ENCODE measurements around the gene PCDHAC2.

PCDHAC2 gene

DNA sequence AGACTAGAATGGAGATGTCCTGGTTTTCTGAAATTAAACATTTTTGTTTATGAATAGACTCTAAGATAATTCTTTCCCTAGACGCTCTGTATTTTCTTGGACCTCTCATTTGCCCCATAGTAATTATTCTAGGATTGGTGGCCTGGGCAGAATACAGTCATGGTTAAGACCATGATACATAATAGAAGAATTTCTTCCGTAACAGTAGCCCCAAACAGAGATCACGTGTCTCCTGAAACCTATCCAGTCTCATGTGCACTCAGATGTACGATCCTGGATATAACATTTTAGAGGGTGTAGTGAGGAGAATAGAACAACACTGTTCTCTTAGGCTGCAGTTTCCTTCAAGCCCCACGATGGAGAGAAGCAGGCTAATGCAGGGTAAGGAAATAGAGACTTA, 22.3 kb downstream of the PCDHAC2 start:
- H4K20me1 ChIP-seq (ENCODE audit: low read depth, low read length), result no peaks in the 10 kb centered on the region
- H2AFZ ChIP-seq (ENCODE audit: low read depth, low read length, severe bottlenecking), result no peak overlapping the region
- H3K79me2 ChIP-seq (ENCODE audit: insufficient read depth, low read length), result no peaks in the 10 kb centered on the region
- no peaks in the 10 kb centered on the region; the same call in 1 of the 2 replicates for H3K27me3 ChIP-seq (ENCODE audit: low read length)
- no peaks in the 10 kb centered on the region for H3F3A ChIP-seq (ENCODE audit: insufficient read depth)
- H3K9ac ChIP-seq (ENCODE audit: low read length), result no peak overlapping the region
- H3K9me2 ChIP-seq (replicated peaks; ENCODE audit: insufficient read depth, low read length), result no peaks in the 10 kb centered on the region
- H3K4me3 ChIP-seq (ENCODE audit: insufficient read depth, low read length, poor library complexity, severe bottlenecking), result no peak overlapping the region
- no peak overlapping the region for H3K4me2 ChIP-seq (ENCODE audit: low read depth, low read length, poor library complexity, severe bottlenecking)
- no peaks in the 10 kb centered on the region for H3K9me3 ChIP-seq (ENCODE audit: insufficient read depth, low read length)
- no peak overlapping the region for H3K27ac ChIP-seq (ENCODE audit: low read depth, low read length)
- H3K36me3 ChIP-seq (ENCODE audit: low read length), result no peaks in the 10 kb centered on the region
- TF ChIP-seq, protein P1, sequence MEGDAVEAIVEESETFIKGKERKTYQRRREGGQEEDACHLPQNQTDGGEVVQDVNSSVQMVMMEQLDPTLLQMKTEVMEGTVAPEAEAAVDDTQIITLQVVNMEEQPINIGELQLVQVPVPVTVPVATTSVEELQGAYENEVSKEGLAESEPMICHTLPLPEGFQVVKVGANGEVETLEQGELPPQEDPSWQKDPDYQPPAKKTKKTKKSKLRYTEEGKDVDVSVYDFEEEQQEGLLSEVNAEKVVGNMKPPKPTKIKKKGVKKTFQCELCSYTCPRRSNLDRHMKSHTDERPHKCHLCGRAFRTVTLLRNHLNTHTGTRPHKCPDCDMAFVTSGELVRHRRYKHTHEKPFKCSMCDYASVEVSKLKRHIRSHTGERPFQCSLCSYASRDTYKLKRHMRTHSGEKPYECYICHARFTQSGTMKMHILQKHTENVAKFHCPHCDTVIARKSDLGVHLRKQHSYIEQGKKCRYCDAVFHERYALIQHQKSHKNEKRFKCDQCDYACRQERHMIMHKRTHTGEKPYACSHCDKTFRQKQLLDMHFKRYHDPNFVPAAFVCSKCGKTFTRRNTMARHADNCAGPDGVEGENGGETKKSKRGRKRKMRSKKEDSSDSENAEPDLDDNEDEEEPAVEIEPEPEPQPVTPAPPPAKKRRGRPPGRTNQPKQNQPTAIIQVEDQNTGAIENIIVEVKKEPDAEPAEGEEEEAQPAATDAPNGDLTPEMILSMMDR (IDR thresholded peaks at IDR 0.05; ENCODE audit: insufficient read depth, low read length, poor library complexity, severe bottlenecking), result no peak
- no peak for TF ChIP-seq EZH2phosphoT487 (conservative IDR thresholded peaks at IDR 0.05; ENCODE audit: low read length)

DNA sequence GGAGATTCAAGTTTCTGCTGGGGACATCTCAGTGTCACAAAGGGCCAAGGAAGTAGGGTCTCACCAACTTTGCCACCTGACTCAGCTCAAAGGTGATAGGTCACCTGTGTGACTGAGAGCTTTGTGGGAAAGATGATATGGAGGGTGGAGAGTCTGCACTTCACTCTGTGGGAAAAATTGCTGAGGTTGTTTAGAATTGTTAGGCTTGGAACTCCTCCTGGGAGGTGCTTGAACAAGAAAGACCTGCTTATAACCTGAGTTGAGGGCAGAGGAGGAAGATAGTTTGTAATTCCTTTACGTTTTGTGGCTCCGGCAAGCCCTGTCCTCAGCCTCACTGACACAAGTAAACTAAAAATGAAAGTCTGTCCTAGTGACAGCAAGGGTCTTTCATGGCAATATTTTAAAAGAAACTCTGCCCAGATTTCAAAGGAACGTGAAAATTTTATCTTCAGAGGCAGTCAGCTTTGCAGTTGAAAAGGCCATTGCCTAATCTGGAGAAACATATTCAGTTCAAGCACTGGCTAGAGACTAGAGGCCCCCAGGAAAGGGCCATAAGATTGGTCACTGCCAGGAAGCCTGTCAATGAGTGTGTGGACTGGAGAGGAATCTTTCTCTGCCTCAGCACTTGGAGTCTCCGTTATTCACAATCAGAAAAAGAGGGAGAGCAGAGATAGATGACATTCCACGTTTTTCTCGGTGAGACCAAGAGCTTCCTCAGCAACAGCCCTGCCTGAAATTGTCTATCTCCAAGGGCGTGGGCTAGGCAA, 23.2 kb downstream of the PCDHAC2 start:
- no peaks in the 10 kb centered on the region for H3K9me3 ChIP-seq (ENCODE audit: insufficient read depth, low read length)
- no peaks in the 10 kb centered on the region for H3F3A ChIP-seq (ENCODE audit: insufficient read depth)
- no peaks in the 10 kb centered on the region for H3K79me2 ChIP-seq (ENCODE audit: insufficient read depth, low read length)
- no peak overlapping the region for H3K9ac ChIP-seq (ENCODE audit: low read length)
- H4K20me1 ChIP-seq (ENCODE audit: low read depth, low read length), result no peaks in the 10 kb centered on the region
- H3K9me2 ChIP-seq (replicated peaks; ENCODE audit: insufficient read depth, low read length), result no peaks in the 10 kb centered on the region
- no peak overlapping the region for H3K4me3 ChIP-seq (ENCODE audit: insufficient read depth, low read length, poor library complexity, severe bottlenecking)
- no peak overlapping the region for H3K27ac ChIP-seq (ENCODE audit: low read depth, low read length)
- TF ChIP-seq, protein P1 (IDR thresholded peaks at IDR 0.05; ENCODE audit: insufficient read depth, low read length, poor library complexity, severe bottlenecking), result no peak
- TF ChIP-seq EZH2phosphoT487 (conservative IDR thresholded peaks at IDR 0.05; ENCODE audit: low read length), result no peak
- no peak overlapping the region for H2AFZ ChIP-seq (ENCODE audit: low read depth, low read length, severe bottlenecking)
- H3K4me2 ChIP-seq (ENCODE audit: low read depth, low read length, poor library complexity, severe bottlenecking), result no peak overlapping the region
- no peaks in the 10 kb centered on the region; the same call in 1 of the 2 replicates for H3K27me3 ChIP-seq (ENCODE audit: low read length)
- no peaks in the 10 kb centered on the region for H3K36me3 ChIP-seq (ENCODE audit: low read length)

GRCh38 chr5:140992828-140993227, 26.6 kb downstream of the PCDHAC2 start:
- Histone ChIP-seq H3K4me2 (ENCODE audit: low read depth, low read length, poor library complexity, severe bottlenecking) (no peak overlapping the region), H3K79me2 (ENCODE audit: insufficient read depth, low read length) (no peaks in the 10 kb centered on the region), H3K27me3 (ENCODE audit: low read length) (no peaks in the 10 kb centered on the region; the same call in 1 of the 2 replicates), H3K9me2 (replicated peaks; ENCODE audit: insufficient read depth, low read length) (no peaks in the 10 kb centered on the region), H3K27ac (ENCODE audit: low read depth, low read length) (no peak overlapping the region), H3K9ac (ENCODE audit: low read length) (no peak overlapping the region), H4K20me1 (ENCODE audit: low read depth, low read length) (no peaks in the 10 kb centered on the region), H2AFZ (ENCODE audit: low read depth, low read length, severe bottlenecking) (no peak overlapping the region), H3K4me3 (ENCODE audit: insufficient read depth, low read length, poor library complexity, severe bottlenecking) (no peak overlapping the region), H3K9me3 (ENCODE audit: insufficient read depth, low read length) (no peaks in the 10 kb centered on the region), H3K36me3 (ENCODE audit: low read length) (no peaks in the 10 kb centered on the region), H3F3A (ENCODE audit: insufficient read depth) (no peaks in the 10 kb centered on the region)
- TF ChIP-seq, protein P1 (IDR thresholded peaks at IDR 0.05; ENCODE audit: insufficient read depth, low read length, poor library complexity, severe bottlenecking), result no peak
- TF ChIP-seq EZH2phosphoT487 (conservative IDR thresholded peaks at IDR 0.05; ENCODE audit: low read length), result no peak

Measured in SU-DHL-6 (cell line).